ENCODE data around the gene SH3BP1.
A peak's percentile ranks its signal among the peaks of the same experiment; 100 is the strongest.
"Not testable (repeated sequence)": the region's sequence is repeated elsewhere in the genome, so short reads cannot be mapped to it uniquely, and the experiment has no call there.

Gene SH3BP1

GRCh38 chr22:37641561-37641949, 2.1 kb downstream of the SH3BP1 start:
- Histone ChIP-seq H3K27me3 (no peaks in the 10 kb centered on the region), H3K27ac (peak overlapping the region in 4 of 11 experiments; percentile 0 to 78 (median 22); a peak in 2 of 22 replicates), H3K4me3 (peak overlapping the region in 6 of 10 experiments; percentile 74 to 94 (median 87); a peak in 9 of 20 replicates), H3K9ac (peak overlapping the region in 9 of 11 experiments; percentile 32 to 91 (median 88); a peak in 15 of 22 replicates), H3K4me2 (peak overlapping the region; percentile 87 to 99 (median 95)), H3K36me3 (peaks cover 40 to 59% (median 50%) of the 10 kb centered on the region in 11 experiments), H4K20me1 (peaks cover 0 to 63% (median 49%) of the 10 kb centered on the region in 11 experiments; a peak in 17 of 22 replicates), H3K9me3 (replicated peaks in 1 of 11) (no peaks in the 10 kb centered on the region), H3K4me1 (peaks cover 42 to 75% (median 68%) of the 10 kb centered on the region in 10 experiments)
- TF ChIP-seq Cebpa-rat (IDR thresholded peaks at IDR 0.05), result no peak

- H3K36me3 ChIP-seq, result peaks cover 56 to 77% (median 67%) of the 10 kb centered on the region in 11 experiments
- TF ChIP-seq Cebpa-rat (IDR thresholded peaks at IDR 0.05), result no peak
- no peak overlapping the region; a peak in 1 of 22 replicates for H3K27ac ChIP-seq
- peak overlapping the region in 9 of 11 experiments; percentile 8 to 99 (median 97); a peak in 14 of 22 replicates for H3K4me2 ChIP-seq
- H3K9ac ChIP-seq, result peak overlapping the region in 10 of 11 experiments; percentile 13 to 91 (median 52); a peak in 12 of 22 replicates
- H3K9me3 ChIP-seq (replicated peaks in 1 of 11), result no peaks in the 10 kb centered on the region
- H3K27me3 ChIP-seq, result no peaks in the 10 kb centered on the region
- peak overlapping the region in 3 of 10 experiments; percentile 11 to 94 (median 88); a peak in 2 of 20 replicates for H3K4me3 ChIP-seq
- peaks cover 0 to 81% (median 63%) of the 10 kb centered on the region in 11 experiments; a peak in 17 of 22 replicates for H4K20me1 ChIP-seq
- peaks cover 24 to 57% (median 50%) of the 10 kb centered on the region in 10 experiments for H3K4me1 ChIP-seq
These were observed 3.9 kb downstream of the SH3BP1 start for GRCh38 chr22:37643225-37643847.

- peaks cover 0 to 28% (median 18%) of the 10 kb centered on the region in 10 experiments; a peak in 15 of 20 replicates for H3K4me1 ChIP-seq
- no peak for TF ChIP-seq Cebpa-rat (IDR thresholded peaks at IDR 0.05)
- peaks cover 0 to 100% (median 43%) of the 10 kb centered on the region in 11 experiments; a peak in 14 of 22 replicates for H4K20me1 ChIP-seq
- peak overlapping the region in 2 of 11 experiments; percentile 8 to 34; a peak in 2 of 22 replicates for H3K9ac ChIP-seq
- H3K9me3 ChIP-seq (replicated peaks in 1 of 11), result no peaks in the 10 kb centered on the region
- no peak overlapping the region for H3K4me3 ChIP-seq
- no peak overlapping the region for H3K4me2 ChIP-seq
- no peaks in the 10 kb centered on the region for H3K27me3 ChIP-seq
- peaks cover 88 to 100% (median 98%) of the 10 kb centered on the region in 11 experiments for H3K36me3 ChIP-seq
- H3K27ac ChIP-seq, result no peak overlapping the region
These were observed 7.8 kb downstream of the SH3BP1 start for GRCh38 chr22:37647317-37647716.

- Histone ChIP-seq H3K9me3 (replicated peaks in 1 of 11) (no peaks in the 10 kb centered on the region), H3K9ac (peak overlapping the region in 1 of 11 experiments; percentile 10; a peak in 1 of 22 replicates), H3K4me3 (no peak overlapping the region), H4K20me1 (peaks cover 0 to 100% (median 37%) of the 10 kb centered on the region in 11 experiments; a peak in 14 of 22 replicates), H3K27me3 (no peaks in the 10 kb centered on the region), H3K27ac (no peak overlapping the region), H3K36me3 (peaks cover 88 to 100% (median 98%) of the 10 kb centered on the region in 11 experiments), H3K4me2 (no peak overlapping the region), H3K4me1 (peaks cover 0 to 22% (median 12%) of the 10 kb centered on the region in 10 experiments; a peak in 15 of 20 replicates)
- no peak for TF ChIP-seq Cebpa-rat (IDR thresholded peaks at IDR 0.05)
These were observed 8.5 kb downstream of the SH3BP1 start for GRCh38 chr22:37647928-37648327.

GRCh38 chr22:37650463-37651136, 11.1 kb downstream of the SH3BP1 start:
- no peaks in the 10 kb centered on the region for H3K9me3 ChIP-seq (replicated peaks in 1 of 11)
- no peak overlapping the region for H3K4me2 ChIP-seq
- no peak overlapping the region for H3K4me3 ChIP-seq
- H3K27me3 ChIP-seq, result no peaks in the 10 kb centered on the region
- peaks cover 83 to 96% (median 90%) of the 10 kb centered on the region in 11 experiments for H3K36me3 ChIP-seq
- H3K27ac ChIP-seq, result no peak overlapping the region
- no peak for TF ChIP-seq Cebpa-rat (IDR thresholded peaks at IDR 0.05)
- H3K4me1 ChIP-seq, result no peaks in the 10 kb centered on the region
- peak overlapping the region in 3 of 11 experiments; percentile 5 to 11 (median 10); a peak in 1 of 22 replicates for H3K9ac ChIP-seq
- H4K20me1 ChIP-seq, result peaks cover 0 to 93% (median 20%) of the 10 kb centered on the region in 11 experiments; a peak in 12 of 22 replicates

- Histone ChIP-seq H3K4me3 (no peak overlapping the region), H3K27ac (no peak overlapping the region), H3K4me2 (no peak overlapping the region)
These were observed 15.2 kb downstream of the SH3BP1 start for GRCh38 chr22:37654563-37655251.

GRCh38 chr22:37655252-37655563, 15.7 kb downstream of the SH3BP1 start:
- no peak overlapping the region for H3K4me2 ChIP-seq
- H3K4me3 ChIP-seq, result no peak overlapping the region
- peaks cover 13 to 77% (median 16%) of the 10 kb centered on the region in 11 experiments; a peak in 21 of 22 replicates for H4K20me1 ChIP-seq
- H3K4me1 ChIP-seq, result peaks cover 17 to 30% (median 18%) of the 10 kb centered on the region in 10 experiments
- no peaks in the 10 kb centered on the region for H3K27me3 ChIP-seq
- peaks cover 39 to 55% (median 45%) of the 10 kb centered on the region in 11 experiments for H3K36me3 ChIP-seq
- H3K9ac ChIP-seq, result no peak overlapping the region
- no peak overlapping the region for H3K27ac ChIP-seq
- no peak for TF ChIP-seq Cebpa-rat (IDR thresholded peaks at IDR 0.05)
- H3K9me3 ChIP-seq (replicated peaks in 1 of 11), result no peaks in the 10 kb centered on the region

More at GRCh38 chr22:37654563-37655251, 15.2 kb downstream of the SH3BP1 start:
- Histone ChIP-seq H3K36me3 (peaks cover 44 to 60% (median 50%) of the 10 kb centered on the region in 11 experiments), H3K9ac (0 out of 22 replicates have a peak overlapping the region, but pooled peaks of 1 of the 11 experiments have one; percentile 23), H4K20me1 (peaks cover 8 to 77% (median 11%) of the 10 kb centered on the region in 11 experiments; a peak in 21 of 22 replicates), H3K9me3 (replicated peaks in 1 of 11) (no peaks in the 10 kb centered on the region), H3K4me1 (peaks cover 12 to 25% (median 13%) of the 10 kb centered on the region in 10 experiments), H3K27me3 (no peaks in the 10 kb centered on the region)
- TF ChIP-seq Cebpa-rat (IDR thresholded peaks at IDR 0.05), result no peak

GRCh38 chr22:37656583-37656982, 17.1 kb downstream of the SH3BP1 start:
- Histone ChIP-seq H3K9ac (0 out of 22 replicates have a peak overlapping the region, but pooled peaks of 2 of the 11 experiments have one; percentile 20 to 31), H3K27ac (peak overlapping the region in 3 of 11 experiments; percentile 13 to 40 (median 38); a peak in 3 of 22 replicates), H3K36me3 (peaks cover 26 to 42% (median 32%) of the 10 kb centered on the region in 11 experiments)

More at GRCh38 chr22:37656583-37656982, 17.1 kb downstream of the SH3BP1 start:
- H3K4me1 ChIP-seq, result peaks cover 31 to 44% (median 32%) of the 10 kb centered on the region in 10 experiments
- not testable (repeated sequence) for H3K27me3 ChIP-seq; H3K4me2 ChIP-seq; H3K4me3 ChIP-seq; H3K9me3 ChIP-seq (replicated peaks in 1 of 11)
- H4K20me1 ChIP-seq, result peaks cover 19 to 77% (median 29%) of the 10 kb centered on the region in 11 experiments; a peak in 21 of 22 replicates

Measured in BLaER1 treated with 17β-estradiol and CSF1 and Interleukin-3, amounts not matched to agents 10 nM and 100 nM (cell line).